ENCODE measurements around the gene PCP2. TPM values are rescaled to one million over a fixed set of nuclear protein-coding genes. Genes with fewer than 3 reads are reported as not detected.

PCP2 gene
- total and polyA plus RNA-seq, 9 donors, result 0.38 to 0.50 (median 0.40) TPM; not detected in 6

GRCh38 chr19:7595466-7596133 lies 37.9 kb downstream of the PCP2 start, which contains the start of gene CAMSAP3:
Gene CAMSAP3 (plus strand): TSS chr19:7595863. CDS start chr19:7596003, 140 bp downstream.
- Histone ChIP-seq H3K27me3 (no peaks in the 10 kb centered on the region), H3K4me3 (peak within 1 kb of the TSS; percentile 22), H3K9me3 (no peaks in the 10 kb centered on the region), H3K36me3 (no peaks in the 10 kb centered on the region), H3K4me1 (ENCODE audit: insufficient read depth) (peaks cover 1% of the 10 kb centered on the region), H3K27ac (no peak within 1 kb of the TSS)
- intact Hi-C loops (cut with DNase I), result no loop called here
- WGBS, 3 donors, result 0 to 1% (median 1%) methylated on average over 48 to 78 of the region's 78 CpGs
- TF ChIP-seq EP300 (IDR thresholded peaks at IDR 0.05) (no peak), POLR2A (IDR thresholded peaks at IDR 0.05) (no peak), CTCF (IDR thresholded peaks at IDR 0.05) (no peak)
- no peak for DNase-seq

GRCh38 chr19:7590256-7590655 lies 43.3 kb downstream of the PCP2 start:
- WGBS, 3 donors, result 37 to 58% (median 40%) methylated on average over 8 of the region's 8 CpGs
- Histone ChIP-seq H3K9me3 (no peaks in the 10 kb centered on the region), H3K27ac (no peak overlapping the region), H3K4me3 (no peak overlapping the region), H3K27me3 (no peaks in the 10 kb centered on the region), H3K36me3 (no peaks in the 10 kb centered on the region), H3K4me1 (ENCODE audit: insufficient read depth) (no peaks in the 10 kb centered on the region)
- TF ChIP-seq CTCF (IDR thresholded peaks at IDR 0.05) (no peak), POLR2A (IDR thresholded peaks at IDR 0.05) (no peak), EP300 (IDR thresholded peaks at IDR 0.05) (no peak)
- intact Hi-C loops (cut with DNase I), result no loop called here
- no peak for DNase-seq

- intact Hi-C loops (cut with DNase I), result no loop called here
- H3K9me3 ChIP-seq, result no peaks in the 10 kb centered on the region
- 82 to 92% (median 92%) methylated on average over 7 of the region's 7 CpGs for WGBS, 3 donors
- TF ChIP-seq EP300 (IDR thresholded peaks at IDR 0.05), result no peak
- no peak for TF ChIP-seq POLR2A (IDR thresholded peaks at IDR 0.05)
- TF ChIP-seq CTCF (IDR thresholded peaks at IDR 0.05), result no peak
- no peak overlapping the region for H3K27ac ChIP-seq
- DNase-seq, result no peak
- H3K36me3 ChIP-seq, result no peaks in the 10 kb centered on the region
- H3K4me1 ChIP-seq (ENCODE audit: insufficient read depth), result no peaks in the 10 kb centered on the region
- no peak overlapping the region for H3K4me3 ChIP-seq
- no peaks in the 10 kb centered on the region for H3K27me3 ChIP-seq
Measured at GRCh38 chr19:7589822-7590221, 43.7 kb downstream of the PCP2 start.

- no peak overlapping the region for H3K27ac ChIP-seq
- 55 to 57% (median 57%) methylated on average over 11 of the region's 11 CpGs for WGBS, 3 donors
- no peaks in the 10 kb centered on the region for H3K4me1 ChIP-seq (ENCODE audit: insufficient read depth)
- H3K36me3 ChIP-seq, result no peaks in the 10 kb centered on the region
- no peak for TF ChIP-seq POLR2A (IDR thresholded peaks at IDR 0.05)
- no peak for TF ChIP-seq EP300 (IDR thresholded peaks at IDR 0.05)
- no peak for TF ChIP-seq CTCF (IDR thresholded peaks at IDR 0.05)
- intact Hi-C loops (cut with DNase I), result no loop called here
- no peak for DNase-seq
- H3K27me3 ChIP-seq, result no peaks in the 10 kb centered on the region
- H3K4me3 ChIP-seq, result no peak overlapping the region
- H3K9me3 ChIP-seq, result no peaks in the 10 kb centered on the region
Measured at GRCh38 chr19:7582446-7582845, 51.1 kb downstream of the PCP2 start.

Small RNA genes within 50 kb of the gene (microRNA-seq; reads per million reads assigned to microRNA genes)
- 0 reads per million in 3 donors for gene MIR6792

Small RNA genes within 50 kb of the gene (small RNA-seq; reads per million reads assigned to genes)
- not detected for gene MIR6792

Other genes with a start within 250 kb of the PCP2 start
- gene PEX11G, start 144.7 kb downstream of the PCP2 start, total RNA-seq, result 1 to 10 TPM; 2.8 to 5.1 (median 3.7) TPM
- 1 to 10 TPM in 1 of 2 donors, under 1 TPM in 1; 0.40 to 6.0 TPM for gene PEX11G, start 144.7 kb downstream of the PCP2 start, polyA plus RNA-seq
- 100 to 1,000 TPM in 2 of 7 donors, 10 to 100 TPM in 5; 55.0 to 112 (median 88.2) TPM for gene ZNF358, start 117.6 kb downstream of the PCP2 start, total RNA-seq
- 10 to 100 TPM in 1 of 2 donors, 1 to 10 TPM in 1; 9.2 to 91.7 TPM for gene ZNF358, start 117.6 kb downstream of the PCP2 start, polyA plus RNA-seq
- 10 to 100 TPM in 6 of 7 donors, 1 to 10 TPM in 1; 9.2 to 18.9 (median 13.6) TPM for gene MCOLN1, start 111.1 kb downstream of the PCP2 start, total RNA-seq
- gene MCOLN1, start 111.1 kb downstream of the PCP2 start, polyA plus RNA-seq, result 10 to 100 TPM in 1 of 2 donors, 1 to 10 TPM in 1; 6.1 to 20.4 TPM
- 10 to 100 TPM; 31.0 to 69.1 (median 60.1) TPM for gene PNPLA6, start 98.0 kb downstream of the PCP2 start, total RNA-seq
- gene PNPLA6, start 98.0 kb downstream of the PCP2 start, polyA plus RNA-seq, result 10 to 100 TPM; 19.0 to 30.6 TPM
- 1 to 10 TPM in 4 of 7 donors, under 1 TPM in 3; 0.08 to 8.2 (median 1.9) TPM for gene CAMSAP3, start 37.9 kb downstream of the PCP2 start, total RNA-seq
- gene CAMSAP3, start 37.9 kb downstream of the PCP2 start, polyA plus RNA-seq, result 1 to 10 TPM in 1 of 2 donors, under 1 TPM in 1; 0.57 to 1.4 TPM
- gene XAB2, start 4.2 kb downstream of the PCP2 start, total RNA-seq, result 10 to 100 TPM; 39.5 to 71.7 (median 50.8) TPM
- gene XAB2, start 4.2 kb downstream of the PCP2 start, polyA plus RNA-seq, result 10 to 100 TPM in 1 of 2 donors, 1 to 10 TPM in 1; 4.2 to 63.0 TPM
- 10 to 100 TPM; 11.9 to 77.8 (median 58.3) TPM for gene PET100, start 3.9 kb downstream of the PCP2 start, total RNA-seq
- 10 to 100 TPM; 44.6 to 53.7 TPM for gene PET100, start 3.9 kb downstream of the PCP2 start, polyA plus RNA-seq
- 10 to 100 TPM in 4 of 7 donors, 1 to 10 TPM in 3; 4.9 to 35.6 (median 11.4) TPM for gene STXBP2, start 3.4 kb upstream of the PCP2 start, total RNA-seq
- 10 to 100 TPM in 1 of 2 donors, 1 to 10 TPM in 1; 8.2 to 25.0 TPM for gene STXBP2, start 3.4 kb upstream of the PCP2 start, polyA plus RNA-seq
- gene RETN, start 35.3 kb upstream of the PCP2 start, total RNA-seq, result under 1 TPM in 1 of 7 donors, not detected in 6; 0.52 TPM
- gene RETN, start 35.3 kb upstream of the PCP2 start, polyA plus RNA-seq, result under 1 TPM; 0.46 to 0.48 TPM
- gene MCEMP1, start 43.4 kb upstream of the PCP2 start, total RNA-seq, result under 1 TPM in 3 of 7 donors, not detected in 4; 0.23 to 0.83 (median 0.27) TPM
- gene MCEMP1, start 43.4 kb upstream of the PCP2 start, polyA plus RNA-seq, result under 1 TPM in 1 of 2 donors, not detected in 1; 0.06 TPM
- gene TRAPPC5, start 47.1 kb upstream of the PCP2 start, total RNA-seq, result 100 to 1,000 TPM in 1 of 7 donors, 10 to 100 TPM in 6; 44.0 to 111 (median 69.3) TPM
- gene TRAPPC5, start 47.1 kb upstream of the PCP2 start, polyA plus RNA-seq, result 10 to 100 TPM in 1 of 2 donors, under 1 TPM in 1; 0.32 to 57.2 TPM
- gene FCER2, start 68.4 kb upstream of the PCP2 start, total RNA-seq, result under 1 TPM in 1 of 7 donors, not detected in 6; 0.38 TPM
- 1 to 10 TPM in 1 of 2 donors, under 1 TPM in 1; 0.08 to 1.1 TPM for gene FCER2, start 68.4 kb upstream of the PCP2 start, polyA plus RNA-seq
- gene CLEC4G, start 98.4 kb upstream of the PCP2 start, total RNA-seq, result 1 to 10 TPM in 1 of 7 donors, under 1 TPM in 5, not detected in 1; 0.33 to 1.4 (median 0.46) TPM
- under 1 TPM; 0.27 to 0.71 TPM for gene CLEC4G, start 98.4 kb upstream of the PCP2 start, polyA plus RNA-seq
- gene CD209, start 113.8 kb upstream of the PCP2 start, total RNA-seq, result 1 to 10 TPM in 6 of 7 donors, under 1 TPM in 1; 0.48 to 3.9 (median 1.7) TPM
- gene CD209, start 113.8 kb upstream of the PCP2 start, polyA plus RNA-seq, result 10 to 100 TPM in 1 of 2 donors, under 1 TPM in 1; 0.85 to 26.1 TPM
- 10 to 100 TPM in 1 of 7 donors, 1 to 10 TPM in 5, under 1 TPM in 1; 0.65 to 19.8 (median 2.9) TPM for gene CLEC4M, start 129.5 kb upstream of the PCP2 start, total RNA-seq
- gene CLEC4M, start 129.5 kb upstream of the PCP2 start, polyA plus RNA-seq, result 1 to 10 TPM; 3.6 to 7.2 TPM
- 10 to 100 TPM in 5 of 7 donors, 1 to 10 TPM in 2; 5.1 to 15.9 (median 13.1) TPM for gene EVI5L, start 196.5 kb upstream of the PCP2 start, total RNA-seq
- 10 to 100 TPM in 1 of 2 donors, 1 to 10 TPM in 1; 7.2 to 10.9 TPM for gene EVI5L, start 196.5 kb upstream of the PCP2 start, polyA plus RNA-seq
- gene PRR36, start 240.7 kb upstream of the PCP2 start, total RNA-seq, result 1 to 10 TPM in 3 of 7 donors, under 1 TPM in 4; 0.45 to 2.2 (median 0.95) TPM
- gene PRR36, start 240.7 kb upstream of the PCP2 start, polyA plus RNA-seq, result under 1 TPM; 0.05 to 0.27 TPM